ENCODE measurements around the gene CD276.
"Not testable (repeated sequence)": the region's sequence is repeated elsewhere in the genome, so short reads cannot be mapped to it uniquely, and the experiment has no call there.

CD276 gene

DNA sequence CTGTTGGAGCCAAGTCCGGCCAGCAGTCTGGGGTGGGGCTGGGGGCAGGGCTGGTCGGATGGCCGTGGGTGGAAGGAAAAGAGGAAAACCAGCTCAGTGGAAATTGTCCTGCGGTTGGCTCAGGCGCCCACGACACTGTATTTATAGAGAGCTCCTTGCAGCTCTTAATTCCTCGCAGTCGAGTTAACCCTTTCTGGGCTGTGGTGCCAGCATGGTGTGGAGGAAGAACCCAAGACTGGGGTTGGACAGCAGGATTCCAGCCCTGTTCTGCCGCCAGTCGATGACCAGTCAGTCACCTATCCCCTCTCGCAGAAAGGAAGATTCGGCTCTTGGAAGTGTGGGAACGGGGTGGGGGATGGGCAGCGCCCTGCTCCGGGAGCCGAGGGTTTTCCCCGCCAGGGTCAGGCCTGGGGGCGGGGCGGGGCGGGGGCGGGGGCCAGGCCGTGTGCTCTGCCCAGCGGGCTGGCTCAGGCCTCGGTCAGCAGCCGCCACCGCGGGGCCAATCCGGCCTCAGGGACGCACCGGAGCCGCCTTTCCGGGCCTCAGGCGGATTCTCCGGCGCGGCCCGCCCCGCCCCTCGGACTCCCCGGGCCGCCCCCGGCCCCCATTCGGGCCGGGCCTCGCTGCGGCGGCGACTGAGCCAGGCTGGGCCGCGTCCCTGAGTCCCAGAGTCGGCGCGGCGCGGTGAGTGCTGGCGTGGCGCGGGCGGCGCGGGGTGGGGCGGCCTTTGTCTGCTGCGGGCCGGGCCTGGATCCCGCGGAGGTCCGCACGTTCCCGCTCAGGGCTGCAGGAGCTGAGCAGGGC is at the start of gene CD276:
CD276 (plus strand) TSS at position 607 of the 804 bp plus-strand sequence. CDS start 15,257 bp downstream, outside the sequence.
- DNase-seq (ENCODE audit: low read depth in 1 of 2, low spot score in 1 of 2) = no peak

- no peak for DNase-seq (ENCODE audit: low read depth in 1 of 2, low spot score in 1 of 2)
Observed at GRCh38 chr15:73637527-73637926, 46.7 kb upstream of the CD276 start.

- DNase-seq (ENCODE audit: low read depth in 1 of 2, low spot score in 1 of 2) = not testable (repeated sequence)
Observed at GRCh38 chr15:73639464-73639863, 44.7 kb upstream of the CD276 start.

- no peak for DNase-seq (ENCODE audit: low read depth in 1 of 2, low spot score in 1 of 2)
Observed at GRCh38 chr15:73647259-73648013, 36.7 kb upstream of the CD276 start.

GRCh38 chr15:73648014-73648295 is 36.2 kb upstream of the CD276 start:
- DNase-seq (ENCODE audit: low read depth in 1 of 2, low spot score in 1 of 2) = no peak

- DNase-seq (ENCODE audit: low read depth in 1 of 2, low spot score in 1 of 2) = no peak
Observed at GRCh38 chr15:73650416-73651126, 33.6 kb upstream of the CD276 start.

DNA sequence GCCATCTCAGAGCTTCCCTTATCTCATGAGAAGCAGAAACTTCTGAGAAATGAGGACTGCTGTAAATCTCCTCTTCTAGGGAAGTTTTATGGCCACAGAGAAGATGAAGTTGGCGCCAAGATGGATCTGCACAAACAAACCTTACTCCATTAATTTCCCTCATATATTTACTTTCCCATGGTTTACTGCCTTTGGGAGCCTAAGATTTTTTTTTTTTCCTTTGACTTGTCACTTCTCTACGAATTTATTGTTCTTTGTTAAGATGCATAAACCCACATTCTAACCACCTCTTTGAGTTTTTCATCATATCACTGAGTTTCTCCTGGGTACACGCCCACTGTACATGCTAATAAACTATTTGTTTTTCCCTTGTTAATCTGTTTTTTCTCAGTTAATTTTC is 29.5 kb upstream of the CD276 start:
- no peak for DNase-seq (ENCODE audit: low read depth in 1 of 2, low spot score in 1 of 2)

- no peak for DNase-seq (ENCODE audit: low read depth in 1 of 2, low spot score in 1 of 2)
Observed at GRCh38 chr15:73655724-73656123, 28.5 kb upstream of the CD276 start.

DNA sequence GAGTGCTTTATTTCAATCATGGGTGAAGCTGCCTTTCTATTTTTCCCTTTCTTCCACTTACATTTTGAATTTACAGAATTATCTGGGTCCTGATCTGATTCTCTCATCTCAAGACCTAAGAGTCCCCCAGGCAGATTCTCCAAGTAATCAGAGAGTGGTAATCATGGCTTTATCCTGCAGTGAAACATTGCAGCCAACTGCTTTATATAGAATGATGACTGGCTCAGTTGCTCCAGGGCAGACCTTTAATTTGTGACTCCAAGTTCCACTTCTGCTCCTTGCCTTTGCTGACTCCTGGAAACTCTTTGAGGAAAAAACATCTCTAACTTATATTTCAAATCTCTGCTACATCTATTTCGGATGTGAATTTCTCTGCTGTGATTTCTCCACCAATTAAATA is 25.5 kb upstream of the CD276 start:
- DNase-seq (ENCODE audit: low read depth in 1 of 2, low spot score in 1 of 2) = no peak

DNA sequence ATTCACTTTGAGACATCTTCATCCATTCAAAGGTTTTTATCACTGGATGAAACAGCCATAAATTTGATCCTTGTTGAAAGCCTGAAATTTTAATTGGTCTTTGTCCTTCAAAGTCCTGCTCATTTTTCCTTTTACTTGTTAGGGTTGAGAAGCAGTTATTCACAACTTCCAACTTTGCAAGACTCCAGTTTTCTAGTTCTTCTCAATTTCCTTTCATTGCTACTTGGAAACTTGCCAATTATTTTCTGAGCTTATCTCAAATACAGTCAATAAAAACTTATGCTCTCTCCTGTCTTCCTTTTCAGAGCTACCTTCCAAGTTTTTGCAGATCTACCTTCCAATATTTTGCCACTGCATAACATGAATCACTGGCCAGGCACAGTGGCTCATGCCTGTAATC is 23.7 kb upstream of the CD276 start:
- DNase-seq (ENCODE audit: low read depth in 1 of 2, low spot score in 1 of 2) = no peak

- DNase-seq (ENCODE audit: low read depth in 1 of 2, low spot score in 1 of 2) = no peak
Observed at GRCh38 chr15:73674587-73674986, 9.6 kb upstream of the CD276 start.

- DNase-seq (ENCODE audit: low read depth in 1 of 2, low spot score in 1 of 2) = no peak
Observed at GRCh38 chr15:73677146-73677607, 7.0 kb upstream of the CD276 start.

DNA sequence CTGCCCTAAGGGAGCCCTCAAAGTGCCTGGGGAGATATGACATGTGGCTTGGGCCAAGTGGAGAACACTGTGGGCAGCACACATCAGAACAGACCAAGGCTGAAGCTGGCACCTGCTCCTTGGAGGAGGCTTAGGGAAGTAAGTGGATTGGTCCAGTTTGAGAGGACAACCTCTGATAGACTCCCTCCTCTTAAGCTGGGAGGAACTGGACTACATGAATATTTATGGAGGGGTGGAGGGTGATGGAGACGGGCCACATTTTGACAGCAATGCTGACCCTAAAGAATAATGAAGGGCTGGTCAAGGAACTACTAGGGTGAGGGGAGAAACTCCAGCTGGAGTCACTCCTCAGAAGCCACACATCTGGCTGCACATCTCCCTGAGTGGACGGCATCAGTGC is 6.5 kb upstream of the CD276 start:
- DNase-seq (ENCODE audit: low read depth in 1 of 2, low spot score in 1 of 2) = no peak

GRCh38 chr15:73678498-73678897 is 5.7 kb upstream of the CD276 start:
- no peak for DNase-seq (ENCODE audit: low read depth in 1 of 2, low spot score in 1 of 2)

DNA sequence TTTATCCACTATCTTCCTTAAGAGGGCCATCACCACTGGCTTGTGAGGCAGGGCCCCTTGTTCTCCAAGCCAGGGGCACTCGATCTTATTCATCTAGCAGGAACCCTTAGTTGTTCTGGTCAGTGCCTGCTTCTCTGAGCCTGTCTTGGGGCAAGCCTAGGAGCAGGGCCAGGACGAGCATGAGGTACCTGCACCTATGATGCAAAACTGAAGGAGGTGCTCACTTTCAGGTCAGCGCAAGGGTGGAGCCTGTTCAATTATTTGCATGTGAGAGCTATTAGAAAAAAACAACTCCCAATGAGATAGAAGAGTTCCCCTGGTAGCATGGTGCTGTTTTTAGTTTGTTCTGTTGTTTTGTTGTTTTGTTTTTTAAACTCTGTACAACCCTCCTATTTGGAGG is 5.0 kb upstream of the CD276 start:
- DNase-seq (ENCODE audit: low read depth in 1 of 2, low spot score in 1 of 2) = no peak

GRCh38 chr15:73679964-73680363 is 4.2 kb upstream of the CD276 start:
- DNase-seq (ENCODE audit: low read depth in 1 of 2, low spot score in 1 of 2) = no peak

- no peak for DNase-seq (ENCODE audit: low read depth in 1 of 2, low spot score in 1 of 2)
Observed at GRCh38 chr15:73680549-73680948, 3.6 kb upstream of the CD276 start.

- no peak for DNase-seq (ENCODE audit: low read depth in 1 of 2, low spot score in 1 of 2)
Observed at GRCh38 chr15:73681063-73681462, 3.1 kb upstream of the CD276 start.

GRCh38 chr15:73681856-73682599 is 2.2 kb upstream of the CD276 start:
- DNase-seq (ENCODE audit: low read depth in 1 of 2, low spot score in 1 of 2) = no peak

DNA sequence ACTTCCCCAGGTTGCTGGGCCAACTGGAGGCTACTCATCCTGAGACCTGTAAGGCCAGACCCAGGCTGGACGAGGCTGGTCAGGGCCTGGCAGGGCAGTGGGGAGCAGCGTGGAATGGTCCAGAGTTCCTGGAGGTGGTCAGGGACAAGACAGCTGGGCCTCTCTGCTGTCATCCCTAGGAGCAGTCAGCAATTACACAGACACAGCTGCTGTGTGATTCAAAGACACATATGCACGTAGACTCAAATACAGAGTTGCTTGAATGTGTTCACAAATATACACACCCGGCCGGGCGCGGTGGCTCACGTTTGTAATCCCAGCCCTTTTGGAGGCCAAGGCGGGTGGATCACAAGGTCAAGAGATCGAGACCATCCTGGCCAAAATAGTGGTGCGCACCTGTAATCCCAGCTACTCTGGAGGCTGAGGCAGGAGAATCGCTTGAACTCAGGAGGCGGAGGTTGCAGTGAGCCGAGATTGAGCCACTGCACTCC is 1.5 kb upstream of the CD276 start:
- no peak for DNase-seq (ENCODE audit: low read depth in 1 of 2, low spot score in 1 of 2)

GRCh38 chr15:73683257-73683776 is 866 bp upstream of the CD276 start:
- no peak for DNase-seq (ENCODE audit: low read depth in 1 of 2, low spot score in 1 of 2)

Measured in stimulated activated CD4-positive, alpha-beta T cell treated with anti-CD3 and anti-CD28 coated beads, Interleukin-15, amount 100 ng/mL, for 1 hour (primary cell).